NB4 (cell line): Measurements from ENCODE around the gene PCSK5.

ENCODE experiments used
- POLR2A ChIP-seq: IDR thresholded peaks from 2 replicates; pipeline ENCODE4 v1.6.1; 2011; ENCODE audit warnings: mild to moderate bottlenecking; ENCODE audit not compliant: insufficient read length; ENCODE audit errors: extremely low read depth
- TF ChIP-seq, protein P1 (sequence below): IDR thresholded peaks from one replicate; pipeline ENCODE4 v1.5.1; 2012; ENCODE audit warnings: low read depth, low read length

DNA sequence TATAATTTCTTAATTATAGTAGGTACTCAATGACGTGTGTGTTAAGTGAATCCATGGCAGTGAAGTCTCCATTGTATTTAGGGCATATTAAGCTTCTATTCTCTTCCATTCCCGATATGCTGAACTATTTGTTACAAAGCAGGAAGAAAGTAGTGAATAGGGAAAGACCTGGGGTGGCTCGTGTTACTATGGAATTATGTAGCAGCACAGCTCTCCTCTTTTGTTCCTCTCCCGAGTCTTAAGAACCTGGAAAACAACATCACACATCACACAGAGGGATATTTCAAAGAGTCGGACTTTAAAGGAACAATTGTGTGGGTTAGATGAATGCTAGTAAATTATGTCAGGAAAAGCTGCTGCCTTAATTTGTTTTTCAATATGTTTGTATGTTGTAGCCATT, 131.8 kb downstream of the PCSK5 start:
- TF ChIP-seq, protein P1, sequence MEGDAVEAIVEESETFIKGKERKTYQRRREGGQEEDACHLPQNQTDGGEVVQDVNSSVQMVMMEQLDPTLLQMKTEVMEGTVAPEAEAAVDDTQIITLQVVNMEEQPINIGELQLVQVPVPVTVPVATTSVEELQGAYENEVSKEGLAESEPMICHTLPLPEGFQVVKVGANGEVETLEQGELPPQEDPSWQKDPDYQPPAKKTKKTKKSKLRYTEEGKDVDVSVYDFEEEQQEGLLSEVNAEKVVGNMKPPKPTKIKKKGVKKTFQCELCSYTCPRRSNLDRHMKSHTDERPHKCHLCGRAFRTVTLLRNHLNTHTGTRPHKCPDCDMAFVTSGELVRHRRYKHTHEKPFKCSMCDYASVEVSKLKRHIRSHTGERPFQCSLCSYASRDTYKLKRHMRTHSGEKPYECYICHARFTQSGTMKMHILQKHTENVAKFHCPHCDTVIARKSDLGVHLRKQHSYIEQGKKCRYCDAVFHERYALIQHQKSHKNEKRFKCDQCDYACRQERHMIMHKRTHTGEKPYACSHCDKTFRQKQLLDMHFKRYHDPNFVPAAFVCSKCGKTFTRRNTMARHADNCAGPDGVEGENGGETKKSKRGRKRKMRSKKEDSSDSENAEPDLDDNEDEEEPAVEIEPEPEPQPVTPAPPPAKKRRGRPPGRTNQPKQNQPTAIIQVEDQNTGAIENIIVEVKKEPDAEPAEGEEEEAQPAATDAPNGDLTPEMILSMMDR, result no peak
- no peak for TF ChIP-seq POLR2A
